ENCODE data around the gene TMTC3.

The TMTC3 gene

DNA sequence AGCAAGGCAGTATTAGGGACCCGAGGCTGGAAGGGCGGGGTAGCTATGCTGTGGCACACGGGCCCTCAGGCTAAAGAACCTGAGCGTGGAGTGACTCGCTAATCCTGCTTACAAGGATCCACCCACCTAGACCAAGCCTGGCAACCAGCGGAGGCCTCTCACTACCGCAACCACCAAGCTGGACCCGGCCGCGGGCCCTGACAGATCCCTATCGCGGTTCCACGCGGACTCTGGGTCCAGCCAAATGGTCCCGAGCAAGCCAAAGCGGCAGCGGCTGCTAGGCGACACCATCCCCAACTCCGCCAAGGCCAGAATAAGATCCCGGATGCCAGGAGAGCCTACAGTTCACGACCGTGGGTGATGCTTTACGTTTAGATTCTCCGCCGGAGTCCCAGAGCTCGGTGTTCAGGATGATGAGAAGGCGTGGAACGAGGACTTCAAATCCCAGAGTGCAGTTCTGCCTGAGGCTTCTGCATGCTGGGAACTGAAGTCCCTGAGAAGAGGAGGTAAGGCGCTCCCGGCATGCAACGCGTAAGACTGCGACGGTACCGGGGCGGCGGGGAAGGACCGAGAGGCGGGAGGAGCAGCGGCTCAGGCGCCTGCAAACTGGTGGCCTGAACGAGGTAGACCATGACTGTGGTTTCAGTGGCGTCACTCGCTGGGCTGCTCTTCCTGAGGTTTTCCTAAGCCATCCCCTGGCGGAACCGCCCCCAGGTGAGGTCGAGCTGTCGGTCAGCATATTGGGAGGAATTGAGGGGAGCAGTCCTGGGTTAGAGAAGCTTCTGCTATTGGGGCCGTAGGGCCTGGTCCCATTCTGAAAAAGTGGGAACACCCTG, at the start of gene TMTC3, which contains the start of gene CEP290:
Gene TMTC3 (plus strand): TSS at position 534 of the 836 bp plus-strand sequence. CDS start 6,009 bp downstream, outside the sequence.
Gene CEP290 (minus strand): TSS at position 315 of the 836 bp plus-strand sequence. CDS start 781 bp downstream, outside the sequence.
- no peaks in the 10 kb centered on the region for H3K27me3 Mint-ChIP-seq (ENCODE audit: low read depth, poor library complexity)
- peak within 1 kb of the TSS; percentile 88 for H3K27ac Mint-ChIP-seq
- H3K9me3 Mint-ChIP-seq = no peaks in the 10 kb centered on the region
- H3K36me3 Mint-ChIP-seq (ENCODE audit: low read depth) = peaks cover 25% of the 10 kb centered on the region
- TF ChIP-seq, protein P1, sequence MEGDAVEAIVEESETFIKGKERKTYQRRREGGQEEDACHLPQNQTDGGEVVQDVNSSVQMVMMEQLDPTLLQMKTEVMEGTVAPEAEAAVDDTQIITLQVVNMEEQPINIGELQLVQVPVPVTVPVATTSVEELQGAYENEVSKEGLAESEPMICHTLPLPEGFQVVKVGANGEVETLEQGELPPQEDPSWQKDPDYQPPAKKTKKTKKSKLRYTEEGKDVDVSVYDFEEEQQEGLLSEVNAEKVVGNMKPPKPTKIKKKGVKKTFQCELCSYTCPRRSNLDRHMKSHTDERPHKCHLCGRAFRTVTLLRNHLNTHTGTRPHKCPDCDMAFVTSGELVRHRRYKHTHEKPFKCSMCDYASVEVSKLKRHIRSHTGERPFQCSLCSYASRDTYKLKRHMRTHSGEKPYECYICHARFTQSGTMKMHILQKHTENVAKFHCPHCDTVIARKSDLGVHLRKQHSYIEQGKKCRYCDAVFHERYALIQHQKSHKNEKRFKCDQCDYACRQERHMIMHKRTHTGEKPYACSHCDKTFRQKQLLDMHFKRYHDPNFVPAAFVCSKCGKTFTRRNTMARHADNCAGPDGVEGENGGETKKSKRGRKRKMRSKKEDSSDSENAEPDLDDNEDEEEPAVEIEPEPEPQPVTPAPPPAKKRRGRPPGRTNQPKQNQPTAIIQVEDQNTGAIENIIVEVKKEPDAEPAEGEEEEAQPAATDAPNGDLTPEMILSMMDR (IDR thresholded peaks at IDR 0.05) = no peak
- peak; percentile 90 for DNase-seq
- peaks cover 43% of the 10 kb centered on the region for H3K4me1 Mint-ChIP-seq
- peak within 1 kb of the TSS; percentile 95 for H3K4me3 Mint-ChIP-seq

DNA sequence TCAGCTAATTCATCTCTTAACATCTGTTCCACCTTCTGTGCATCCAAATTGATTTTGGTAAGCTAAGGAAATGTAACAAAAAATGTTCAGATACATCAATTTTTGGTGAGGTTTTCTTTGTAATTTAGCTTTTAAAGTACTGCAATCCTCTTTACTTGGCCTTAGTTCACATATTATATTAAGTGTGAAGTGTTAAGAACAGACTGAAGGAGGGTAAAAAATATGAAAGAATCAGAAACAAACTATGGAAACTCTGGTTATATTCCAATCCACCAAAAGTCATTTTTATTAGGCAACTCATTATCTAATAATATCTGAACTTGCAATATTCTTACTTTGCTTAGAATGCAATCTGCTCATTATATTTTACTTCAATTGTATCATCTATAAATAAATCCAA, 49.3 kb upstream of the TMTC3 start:
- TF ChIP-seq, protein P1 (IDR thresholded peaks at IDR 0.05) = no peak
- Mint-ChIP-seq H3K4me1 (no peaks in the 10 kb centered on the region), H3K4me3 (no peak overlapping the region), H3K27ac (no peak overlapping the region), H3K27me3 (ENCODE audit: low read depth, poor library complexity) (no peaks in the 10 kb centered on the region), H3K36me3 (ENCODE audit: low read depth) (peaks cover 28% of the 10 kb centered on the region), H3K9me3 (no peaks in the 10 kb centered on the region)
- no peak for DNase-seq

DNA sequence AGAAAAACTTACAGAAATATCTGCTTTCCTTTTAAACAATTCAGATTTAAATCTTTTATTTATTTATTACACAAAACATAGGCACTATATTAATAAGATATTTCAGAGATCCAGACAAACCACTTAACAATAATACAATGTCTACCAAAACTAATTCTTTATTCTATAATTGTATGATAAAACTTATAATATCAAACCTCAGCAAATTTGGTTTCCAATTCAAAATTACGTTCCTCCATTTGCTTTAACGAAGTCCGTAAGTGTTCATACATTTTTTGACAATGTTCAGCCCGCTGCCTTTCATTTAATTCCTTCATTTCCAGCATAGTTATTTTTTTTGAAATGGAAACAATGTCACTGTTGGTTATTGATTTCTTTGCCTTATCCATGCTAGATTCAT, 48.5 kb upstream of the TMTC3 start:
- no peaks in the 10 kb centered on the region for H3K27me3 Mint-ChIP-seq (ENCODE audit: low read depth, poor library complexity)
- peaks cover 32% of the 10 kb centered on the region for H3K36me3 Mint-ChIP-seq (ENCODE audit: low read depth)
- no peak overlapping the region for H3K27ac Mint-ChIP-seq
- DNase-seq = no peak
- no peaks in the 10 kb centered on the region for H3K9me3 Mint-ChIP-seq
- TF ChIP-seq, protein P1 (IDR thresholded peaks at IDR 0.05) = no peak
- no peak overlapping the region for H3K4me3 Mint-ChIP-seq
- H3K4me1 Mint-ChIP-seq = no peaks in the 10 kb centered on the region

DNA sequence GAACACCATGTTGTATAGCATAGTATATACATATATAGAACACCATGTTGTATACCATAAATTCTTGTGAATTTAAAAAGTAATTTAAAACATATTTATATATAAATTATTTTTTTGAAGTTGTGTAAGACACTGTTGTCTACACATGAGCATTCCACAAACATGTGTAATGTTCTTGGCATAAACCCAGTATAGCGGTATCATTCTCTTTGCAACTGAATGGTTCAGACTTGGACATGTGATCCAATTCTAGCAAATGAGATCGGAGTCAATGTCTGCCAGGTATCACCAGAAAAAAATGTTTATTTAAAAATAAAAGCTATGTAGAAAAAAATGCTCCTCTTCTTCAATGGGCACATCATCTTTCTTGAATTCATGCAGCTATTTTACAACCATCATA, 34.1 kb upstream of the TMTC3 start:
- H3K27ac Mint-ChIP-seq = no peak overlapping the region
- DNase-seq = no peak
- TF ChIP-seq, protein P1 (IDR thresholded peaks at IDR 0.05) = no peak
- H3K27me3 Mint-ChIP-seq (ENCODE audit: low read depth, poor library complexity) = no peaks in the 10 kb centered on the region
- no peaks in the 10 kb centered on the region for H3K9me3 Mint-ChIP-seq
- peaks cover 21% of the 10 kb centered on the region for H3K36me3 Mint-ChIP-seq (ENCODE audit: low read depth)
- H3K4me3 Mint-ChIP-seq = no peak overlapping the region
- H3K4me1 Mint-ChIP-seq = no peaks in the 10 kb centered on the region

DNA sequence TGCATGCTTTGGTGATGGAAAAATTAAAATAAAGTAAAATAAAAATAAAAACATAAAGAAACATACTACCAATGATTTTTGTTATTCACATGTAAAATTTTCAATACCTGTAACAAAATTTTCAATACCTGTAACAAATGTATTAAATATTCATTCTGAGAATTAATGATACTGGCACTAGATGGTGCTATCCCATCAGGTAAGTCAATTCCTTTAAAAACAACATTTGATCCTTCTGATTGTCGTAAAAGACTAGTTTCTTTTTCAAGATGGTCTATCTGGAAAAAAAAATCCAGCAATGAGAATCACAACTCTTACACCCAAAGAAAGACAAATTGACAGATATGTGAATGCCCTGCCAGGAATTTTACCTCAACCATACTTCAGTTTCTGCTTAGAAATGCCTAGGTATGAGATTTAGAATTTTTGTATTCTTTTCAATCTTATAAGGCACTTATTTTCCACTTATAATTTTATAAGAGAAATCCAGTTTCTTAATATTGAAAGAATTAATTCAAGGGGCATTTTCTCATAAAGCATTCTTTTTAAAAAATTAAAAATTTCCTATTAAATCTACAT, 30.9 kb upstream of the TMTC3 start:
- no peaks in the 10 kb centered on the region for H3K27me3 Mint-ChIP-seq (ENCODE audit: low read depth, poor library complexity)
- peaks cover 36% of the 10 kb centered on the region for H3K36me3 Mint-ChIP-seq (ENCODE audit: low read depth)
- TF ChIP-seq, protein P1 (IDR thresholded peaks at IDR 0.05) = peak; percentile 42
- no peaks in the 10 kb centered on the region for H3K4me1 Mint-ChIP-seq
- no peak for DNase-seq
- H3K9me3 Mint-ChIP-seq = no peaks in the 10 kb centered on the region
- H3K27ac Mint-ChIP-seq = no peak overlapping the region
- no peak overlapping the region for H3K4me3 Mint-ChIP-seq

Measured in nephron progenitor cell (in vitro differentiated cells).